PC-9 (cell line): ENCODE data around the gene PPCDC.

ENCODE experiments used
- EZH2 ChIP-seq: fragments of 200-600 bp; sonication (generic); IDR thresholded peaks from 2 replicates; pipeline ENCODE4 v1.8.0; 2017; ENCODE audit warnings: antibody characterized with exemption, low read depth
- TF ChIP-seq, protein P1 (sequence below): fragments of 200-600 bp; sonication (generic); conservative IDR thresholded peaks from 2 replicates; pipeline ENCODE4 v1.6.1; 2017; ENCODE audit warnings: mixed run types, antibody characterized with exemption, mild to moderate bottlenecking, moderate library complexity

DNA sequence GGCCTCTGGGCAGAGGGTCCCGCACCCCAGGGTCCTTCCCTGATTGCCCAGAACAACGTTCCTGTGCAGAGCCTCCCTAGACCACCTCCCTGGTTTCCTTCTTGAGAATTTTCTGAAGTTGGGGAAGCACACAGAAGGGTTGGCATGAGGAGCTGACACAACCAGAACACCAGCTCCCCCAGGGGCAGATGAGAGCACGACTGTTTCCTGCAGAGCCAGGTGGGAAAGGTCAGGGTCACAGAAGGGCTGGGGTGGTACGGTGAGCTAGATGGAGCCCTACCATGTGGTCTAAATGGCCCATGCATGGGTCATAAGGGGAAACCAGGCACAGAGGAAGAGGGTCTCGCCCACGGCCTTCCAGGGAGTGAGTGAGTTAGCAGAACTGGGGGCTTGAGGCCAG is 10.4 kb downstream of the PPCDC start:
- TF ChIP-seq, protein P1, sequence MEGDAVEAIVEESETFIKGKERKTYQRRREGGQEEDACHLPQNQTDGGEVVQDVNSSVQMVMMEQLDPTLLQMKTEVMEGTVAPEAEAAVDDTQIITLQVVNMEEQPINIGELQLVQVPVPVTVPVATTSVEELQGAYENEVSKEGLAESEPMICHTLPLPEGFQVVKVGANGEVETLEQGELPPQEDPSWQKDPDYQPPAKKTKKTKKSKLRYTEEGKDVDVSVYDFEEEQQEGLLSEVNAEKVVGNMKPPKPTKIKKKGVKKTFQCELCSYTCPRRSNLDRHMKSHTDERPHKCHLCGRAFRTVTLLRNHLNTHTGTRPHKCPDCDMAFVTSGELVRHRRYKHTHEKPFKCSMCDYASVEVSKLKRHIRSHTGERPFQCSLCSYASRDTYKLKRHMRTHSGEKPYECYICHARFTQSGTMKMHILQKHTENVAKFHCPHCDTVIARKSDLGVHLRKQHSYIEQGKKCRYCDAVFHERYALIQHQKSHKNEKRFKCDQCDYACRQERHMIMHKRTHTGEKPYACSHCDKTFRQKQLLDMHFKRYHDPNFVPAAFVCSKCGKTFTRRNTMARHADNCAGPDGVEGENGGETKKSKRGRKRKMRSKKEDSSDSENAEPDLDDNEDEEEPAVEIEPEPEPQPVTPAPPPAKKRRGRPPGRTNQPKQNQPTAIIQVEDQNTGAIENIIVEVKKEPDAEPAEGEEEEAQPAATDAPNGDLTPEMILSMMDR, result no peak
- no peak for TF ChIP-seq EZH2
